Spleen (tissue), 7 donors: ENCODE measurements around the gene TRIO.

Source experiments
- CTCF ChIP-seq, 11 experiments: fragments of 200-600 bp in 7 of 11; fragments of 450-650 bp in 4 of 11; sonication (generic) in 4 of 11; IDR thresholded peaks in 8 of 11; conservative IDR thresholded peaks in 3 of 11; 1 replicate in 7 of 11; 2 replicates in 4 of 11; pipeline versions ENCODE4 v1.4.0 to v1.8.0; 2016 to 2021; ENCODE audit warnings: antibody characterized with exemption in 11 of 11, inconsistent platforms in 4 of 11, mild to moderate bottlenecking in 1 of 11
- POLR2A ChIP-seq, 3 donors: fragments of 450-650 bp; IDR thresholded peaks; one replicate each; pipeline ENCODE4 v1.5.1; 2017; ENCODE audit warnings: antibody characterized with exemption in 3 of 3, mild to moderate bottlenecking in 1 of 3
- donor health status: DM: no; HTN: no; CAD: no; lungs with moderate emphysema.
- donor health status: DM: no; HTN: no; CAD: no.
- donor health status: DM: no; HTN: no; CAD: no.

- TF ChIP-seq POLR2A (IDR thresholded peaks at IDR 0.05) (no peak), CTCF (IDR thresholded peaks at IDR 0.05 in 8 of 11, conservative IDR thresholded peaks at IDR 0.05 in 3 of 11) (no peak)
These were observed 241.9 kb downstream of the TRIO start for GRCh38 chr5:14385019-14385418.
